LoVo (cell line): ENCODE results near the gene AIPL1.

Experiments used
- DNase-seq: peaks from one replicate; pipeline ENCODE4 v3.0.0-alpha.2; 2016; ENCODE audit warnings: low spot score

The AIPL1 gene

DNA sequence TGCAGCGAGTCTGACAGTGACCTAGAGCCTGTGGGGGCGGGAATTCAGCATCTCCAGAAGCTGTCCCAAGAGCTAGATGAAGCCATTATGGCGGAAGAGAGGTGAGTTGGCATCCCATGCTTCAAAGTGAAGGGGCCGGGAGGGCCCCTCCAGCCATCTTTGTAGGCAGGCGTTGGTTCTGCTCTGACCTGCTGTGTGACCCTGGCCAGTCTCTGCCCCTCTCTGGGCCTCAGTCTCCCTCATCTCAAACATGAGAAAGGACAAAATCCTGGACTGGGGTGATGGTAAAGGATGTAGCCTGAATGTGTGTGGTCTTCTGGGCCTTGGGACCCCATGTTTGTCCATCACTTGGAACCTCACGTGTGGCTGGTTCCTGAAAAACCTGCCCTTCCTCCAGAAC is 14.4 kb upstream of the AIPL1 start:
- DNase-seq = no peak

GRCh38 chr17:6448473-6448872 is 13.6 kb upstream of the AIPL1 start:
- no peak for DNase-seq

- no peak for DNase-seq
These were observed 11.7 kb upstream of the AIPL1 start for GRCh38 chr17:6446516-6447100.

DNA sequence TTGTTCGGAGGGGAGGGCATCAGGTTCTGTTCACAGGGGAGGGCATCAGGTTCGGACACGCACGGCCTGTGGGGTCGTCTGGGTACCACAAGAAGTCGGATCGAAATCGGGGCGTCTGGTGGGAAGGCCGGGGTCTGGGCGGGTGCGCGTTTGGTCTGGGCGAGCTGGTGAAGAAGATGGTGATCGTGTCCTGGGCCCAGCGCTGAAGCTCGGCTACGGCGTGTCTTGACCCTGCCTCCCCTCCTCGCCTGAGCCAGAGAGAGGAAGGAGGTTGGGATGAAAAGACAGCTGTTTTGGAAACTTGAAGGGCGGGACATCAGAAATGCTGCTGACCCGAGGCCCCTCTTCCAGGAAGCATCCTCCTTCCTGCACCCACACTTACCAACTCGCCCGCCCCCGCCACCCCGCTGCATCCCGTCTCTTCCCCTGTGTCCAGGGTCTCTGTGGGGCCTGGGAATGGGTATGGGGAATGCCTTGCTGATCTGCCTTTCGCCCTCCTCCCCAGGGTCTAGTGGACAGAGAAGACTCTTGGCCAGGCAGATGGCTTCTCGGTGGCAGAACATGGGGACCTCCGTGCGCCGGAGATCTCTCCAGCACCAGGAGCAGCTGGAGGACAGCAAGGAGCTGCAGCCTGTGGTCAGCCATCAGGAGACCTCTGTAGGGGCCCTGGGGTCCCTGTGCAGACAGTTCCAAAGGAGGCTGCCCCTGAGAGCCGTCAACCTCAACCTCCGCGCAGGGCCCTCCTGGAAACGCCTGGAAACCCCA is 9.8 kb upstream of the AIPL1 start:
- no peak for DNase-seq

GRCh38 chr17:6443692-6444570 is 9.0 kb upstream of the AIPL1 start, which contains the start of gene PIMREG:
PIMREG (plus strand) TSS chr17:6444455; CDS start chr17:6445111, 656 bp downstream.
- peak; percentile 91 for DNase-seq

DNA sequence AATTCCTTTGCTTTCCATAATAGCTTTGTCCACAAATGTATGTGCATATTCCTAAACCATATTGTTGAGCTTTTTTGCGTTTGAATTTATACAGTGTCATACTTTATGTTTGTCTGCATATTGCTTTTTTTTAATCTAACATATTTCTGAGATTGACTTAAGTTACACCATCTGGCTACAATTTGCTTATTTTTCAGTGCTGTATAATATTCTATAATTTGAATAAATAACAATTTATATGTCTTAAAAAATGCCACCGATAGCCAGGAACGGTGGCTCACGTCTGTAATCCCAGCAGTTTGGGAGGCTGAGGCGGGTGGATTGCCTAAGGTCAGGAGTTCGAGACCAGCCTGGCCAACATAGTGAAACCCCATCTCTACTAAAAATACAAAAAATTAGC is 7.9 kb upstream of the AIPL1 start:
- DNase-seq = no peak

DNA sequence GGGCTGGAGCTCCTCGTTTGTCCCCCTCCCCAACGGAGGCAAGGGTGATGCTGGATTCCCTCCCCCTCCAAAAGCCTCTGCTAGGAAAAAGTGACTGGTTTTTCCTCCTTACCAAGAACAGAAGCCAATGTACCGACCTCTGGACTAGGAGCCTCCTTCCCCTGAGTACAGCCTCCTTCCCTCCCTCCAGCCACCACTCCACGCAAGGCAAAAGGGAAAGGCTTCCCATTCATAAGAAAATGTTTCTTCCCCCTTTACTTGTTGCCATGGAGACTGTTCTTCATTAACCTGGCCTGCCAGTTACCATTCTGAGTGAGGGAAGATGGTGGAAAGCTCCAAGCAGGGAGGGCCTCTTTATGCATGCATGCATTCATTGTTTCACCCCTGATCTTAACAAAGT is 5.0 kb upstream of the AIPL1 start:
- no peak for DNase-seq

- DNase-seq = no peak
These were observed 3.0 kb upstream of the AIPL1 start for GRCh38 chr17:6437956-6438355.

- DNase-seq = no peak
These were observed 2.5 kb upstream of the AIPL1 start for GRCh38 chr17:6437466-6437865.

DNA sequence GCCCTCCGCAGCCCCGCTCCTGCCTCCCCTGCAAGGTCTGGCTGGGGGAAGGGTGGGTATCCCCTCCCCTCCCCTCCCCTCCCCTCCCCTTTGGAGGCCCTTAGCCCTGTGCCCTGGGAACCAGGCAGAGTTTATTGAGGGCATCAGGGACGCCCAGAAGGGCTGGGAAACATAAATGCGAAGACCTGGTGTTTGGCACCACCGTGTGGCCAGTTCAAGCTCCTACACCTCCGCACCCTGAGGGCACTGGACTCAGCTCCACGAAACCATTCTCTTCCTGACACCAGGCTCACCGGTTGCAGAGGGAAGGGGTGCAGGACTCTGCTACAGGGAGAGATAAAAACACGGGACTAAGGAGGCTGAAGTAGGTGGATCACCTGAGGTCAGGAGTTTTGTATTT is 1.0 kb upstream of the AIPL1 start:
- DNase-seq = peak; percentile 61

- no peak for DNase-seq
These were observed 4.2 kb downstream of the AIPL1 start for GRCh38 chr17:6430769-6431168.

- no peak for DNase-seq
These were observed 5.7 kb downstream of the AIPL1 start for GRCh38 chr17:6429266-6429665.

- no peak for DNase-seq
These were observed 6.5 kb downstream of the AIPL1 start for GRCh38 chr17:6428207-6428965.

GRCh38 chr17:6427279-6427781 is 7.6 kb downstream of the AIPL1 start:
- no peak for DNase-seq

- DNase-seq = no peak
These were observed 8.4 kb downstream of the AIPL1 start for GRCh38 chr17:6426356-6427101.

DNA sequence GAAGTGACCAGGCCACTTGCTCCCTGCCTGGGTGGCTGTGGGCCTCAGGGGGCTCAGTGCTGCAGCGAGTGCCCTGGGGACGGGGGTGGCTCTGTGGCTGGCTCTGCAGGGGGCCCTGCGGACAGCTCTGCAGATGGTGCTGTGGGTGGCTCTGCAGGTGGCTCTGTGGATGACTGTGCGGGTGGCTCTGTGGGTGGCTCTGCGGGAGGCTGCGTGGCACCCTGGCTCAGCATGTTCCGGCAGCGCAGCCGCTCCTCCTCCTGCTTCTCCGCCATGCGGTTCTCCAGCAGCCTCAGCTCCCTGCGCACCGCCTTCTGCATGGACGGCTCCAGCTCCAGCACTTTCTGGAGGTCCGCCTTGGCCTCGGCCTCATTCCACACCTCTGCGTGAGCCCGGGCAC is 9.5 kb downstream of the AIPL1 start:
- no peak for DNase-seq

- DNase-seq = no peak
These were observed 11.0 kb downstream of the AIPL1 start for GRCh38 chr17:6423931-6424330.

GRCh38 chr17:6422654-6423241 is 12.2 kb downstream of the AIPL1 start:
- DNase-seq = no peak

GRCh38 chr17:6421700-6422604 is 13.0 kb downstream of the AIPL1 start:
- peak; percentile 69 for DNase-seq

GRCh38 chr17:6420173-6420641 is 14.7 kb downstream of the AIPL1 start:
- no peak for DNase-seq
